HG03280 (cell line): Measurements from ENCODE around the gene BNC2.

Experiments used
- ATAC-seq: cut with Tn5 transposase; IDR thresholded peaks from one replicate; pipeline ENCODE4 v1.9.1; 2021; ENCODE audit warnings: mild to moderate bottlenecking, moderate library complexity; ENCODE audit not compliant: unreplicated experiment

Gene BNC2

GRCh38 chr9:16642421-16643109, 227.9 kb downstream of the BNC2 start:
- no peak for ATAC-seq

DNA sequence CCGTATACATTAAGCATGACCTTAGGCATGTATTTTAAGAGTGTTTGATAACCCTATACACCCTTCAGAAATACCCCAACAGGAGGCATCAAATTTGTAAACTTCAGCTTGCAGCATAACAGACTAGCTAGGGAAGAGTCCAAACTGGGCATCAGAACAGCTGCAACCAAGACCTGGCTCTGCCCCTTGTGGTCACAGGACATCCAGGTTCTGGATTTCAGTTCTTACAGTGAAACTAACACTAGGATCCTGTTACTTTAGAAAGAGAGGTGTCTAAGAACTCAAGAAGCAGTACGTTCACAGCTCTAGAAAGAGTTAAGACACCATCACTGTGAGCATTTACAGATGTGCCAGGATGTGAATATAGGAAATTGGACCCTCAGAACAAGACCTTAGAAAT, 229.8 kb downstream of the BNC2 start:
- ATAC-seq, result no peak

- no peak for ATAC-seq
These were observed 230.8 kb downstream of the BNC2 start for GRCh38 chr9:16639644-16640043.

DNA sequence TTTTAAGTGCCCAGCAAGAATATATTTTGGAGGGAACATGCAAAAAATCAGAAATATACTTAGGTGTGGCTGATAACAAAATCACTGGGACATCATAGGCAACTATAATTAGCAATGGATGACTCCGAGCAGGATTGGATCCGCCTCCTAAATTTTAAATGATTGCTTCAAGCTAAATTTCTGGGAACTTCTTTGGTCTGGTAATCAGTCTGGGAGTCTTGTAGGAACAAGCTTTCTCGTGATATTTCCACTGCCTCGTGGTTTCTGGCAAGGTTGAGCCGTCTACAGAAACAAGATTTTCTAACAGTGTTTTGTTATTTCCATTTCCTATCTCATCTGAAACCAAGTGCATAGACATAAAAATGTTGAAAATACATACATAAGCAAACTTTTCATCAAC, 232.6 kb downstream of the BNC2 start:
- ATAC-seq, result no peak

DNA sequence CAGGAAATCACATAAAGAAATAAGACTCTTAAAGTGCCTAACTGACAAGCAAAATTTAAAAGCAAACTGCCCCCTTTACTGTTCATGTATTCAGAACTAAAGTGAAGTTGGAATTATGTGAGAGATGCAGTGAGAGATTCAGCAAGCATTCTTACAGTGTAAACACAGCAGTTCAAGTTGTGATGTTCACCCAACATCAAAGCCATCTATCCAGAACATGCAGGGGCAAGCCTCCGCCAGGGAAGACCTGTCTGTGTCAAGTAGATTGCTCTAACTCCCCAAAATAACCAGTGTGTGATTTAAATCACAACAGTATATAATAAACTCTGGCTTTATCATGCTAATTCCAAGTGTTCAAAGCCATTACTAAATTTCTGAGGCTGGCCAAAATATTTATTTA, 233.3 kb downstream of the BNC2 start:
- ATAC-seq, result no peak

DNA sequence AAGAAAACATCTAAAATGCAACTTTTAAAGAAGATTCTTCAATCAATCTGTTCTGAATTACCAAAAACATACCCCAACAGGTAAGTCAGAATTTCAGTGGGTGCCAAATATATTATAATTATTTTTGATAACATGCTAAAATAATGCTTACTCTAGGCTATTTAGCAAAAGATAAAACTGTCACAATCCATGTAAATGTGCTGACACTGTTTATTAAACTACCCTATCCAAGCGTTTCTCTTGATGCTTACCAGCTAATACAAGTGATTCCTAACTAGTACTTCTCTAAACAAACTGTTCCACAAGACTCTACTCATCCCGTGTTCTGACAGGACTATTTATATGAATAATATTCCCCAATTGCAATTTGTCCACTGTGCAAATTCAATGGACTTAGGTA, 236.7 kb downstream of the BNC2 start:
- ATAC-seq, result no peak

- ATAC-seq, result no peak
These were observed 242.1 kb downstream of the BNC2 start for GRCh38 chr9:16628413-16628812.

- no peak for ATAC-seq
These were observed 242.5 kb downstream of the BNC2 start for GRCh38 chr9:16627967-16628366.

GRCh38 chr9:16627521-16627920, 242.9 kb downstream of the BNC2 start:
- no peak for ATAC-seq

DNA sequence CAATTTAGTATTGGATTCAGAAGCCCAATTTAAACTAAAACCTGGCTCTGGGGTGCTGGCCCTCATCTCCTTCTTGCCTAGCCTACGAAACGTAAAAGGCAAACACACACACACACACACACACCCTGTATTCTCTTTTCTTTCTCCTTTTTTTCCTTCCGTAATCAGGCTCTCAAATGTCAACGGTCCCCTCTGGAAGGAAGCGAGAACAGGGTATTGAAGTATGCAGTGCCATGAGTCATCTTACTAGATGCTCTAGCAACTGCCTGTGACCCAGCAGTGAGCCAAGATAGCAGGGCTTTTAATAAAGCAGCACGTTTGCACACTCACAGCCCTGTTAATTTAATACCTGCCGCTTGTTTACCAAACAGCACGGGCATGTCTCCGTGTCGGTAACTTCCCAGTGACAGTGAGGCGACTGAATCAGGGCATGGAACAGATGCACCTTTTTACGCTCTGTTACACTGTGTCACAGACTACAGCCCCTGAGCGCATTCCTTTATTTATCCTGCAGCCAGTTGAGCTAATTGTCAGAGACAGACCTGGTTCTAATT, 243.8 kb downstream of the BNC2 start:
- no peak for ATAC-seq

- ATAC-seq, result no peak
These were observed 244.7 kb downstream of the BNC2 start for GRCh38 chr9:16625811-16626210.

DNA sequence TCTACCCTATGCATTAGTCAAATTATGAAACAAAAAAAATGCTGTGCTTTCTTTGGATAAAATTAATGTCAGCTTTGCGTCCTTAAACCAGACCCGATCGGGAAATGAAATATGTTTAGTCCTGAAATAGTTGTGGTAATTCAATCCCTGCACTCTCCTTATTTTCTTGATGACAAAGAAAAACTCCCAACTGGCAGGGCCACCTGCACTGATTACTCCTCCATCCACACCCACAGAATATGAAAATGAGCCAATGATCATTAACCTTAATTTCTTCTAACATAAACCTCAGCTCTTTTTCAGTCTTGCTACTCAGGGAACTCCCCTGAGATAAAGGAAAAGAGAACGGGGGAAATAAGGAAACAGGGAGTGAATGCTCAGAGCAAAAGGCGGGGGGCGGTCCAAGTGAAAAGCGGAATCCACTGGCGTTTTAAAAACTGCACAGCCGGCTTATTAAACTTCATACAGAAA, 245.3 kb downstream of the BNC2 start:
- no peak for ATAC-seq

DNA sequence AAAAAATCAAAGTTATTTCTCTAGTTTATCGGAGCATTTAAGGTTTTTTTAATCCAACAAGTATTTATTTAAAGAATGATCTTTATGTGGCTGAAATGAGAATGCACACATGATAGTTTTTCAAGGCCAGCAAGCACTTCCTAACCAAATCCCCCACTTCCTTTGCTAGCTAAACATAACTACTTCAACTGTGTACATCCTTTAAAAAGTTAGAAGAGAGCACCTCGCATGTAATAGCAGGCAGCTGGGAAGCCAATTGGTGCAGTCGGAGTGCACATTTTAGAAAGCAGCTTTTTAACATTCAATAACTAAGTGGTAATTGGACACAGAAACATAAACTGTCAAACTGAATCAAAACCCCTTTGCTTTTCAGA, 245.7 kb downstream of the BNC2 start:
- no peak for ATAC-seq

GRCh38 chr9:16623989-16624743, 246.3 kb downstream of the BNC2 start:
- no peak for ATAC-seq

DNA sequence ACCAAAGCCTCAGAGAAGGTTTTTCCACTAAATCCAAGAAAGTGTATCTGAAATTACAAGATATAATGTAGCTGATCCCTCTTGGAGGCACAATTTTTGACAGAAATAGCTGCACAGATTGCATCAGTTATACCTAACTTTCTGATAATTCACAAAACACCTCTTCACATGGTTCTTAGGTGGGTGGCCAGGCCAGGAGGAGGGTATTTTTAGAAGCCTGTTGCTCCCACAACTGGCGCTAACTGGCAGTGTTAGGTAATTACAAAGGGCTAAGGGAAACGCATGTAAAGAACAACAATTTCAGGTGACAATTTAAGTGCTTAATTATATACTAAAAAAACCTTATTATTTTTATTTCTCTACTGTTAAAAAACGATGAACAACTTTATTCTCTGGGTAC, 247.9 kb downstream of the BNC2 start:
- no peak for ATAC-seq

- no peak for ATAC-seq
These were observed 250.5 kb downstream of the BNC2 start for GRCh38 chr9:16619914-16620520.

DNA sequence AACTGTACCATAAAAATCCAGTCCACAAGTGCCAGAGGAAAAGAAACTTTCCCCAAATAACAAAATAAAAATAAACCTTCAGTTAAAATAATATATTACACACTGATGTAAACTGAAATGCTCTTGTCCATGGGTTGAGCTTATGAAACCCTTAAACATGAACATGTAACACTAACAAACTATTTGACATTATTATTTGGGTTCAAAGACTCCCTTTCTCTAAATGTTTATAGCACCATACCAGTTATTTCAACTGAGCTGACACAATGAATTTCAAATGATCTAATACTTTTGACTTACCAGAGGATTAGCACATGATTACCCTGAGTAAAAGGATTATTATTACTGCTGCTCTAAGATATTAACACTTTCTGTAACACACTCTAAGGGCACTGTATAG, 251.1 kb downstream of the BNC2 start:
- ATAC-seq, result no peak

DNA sequence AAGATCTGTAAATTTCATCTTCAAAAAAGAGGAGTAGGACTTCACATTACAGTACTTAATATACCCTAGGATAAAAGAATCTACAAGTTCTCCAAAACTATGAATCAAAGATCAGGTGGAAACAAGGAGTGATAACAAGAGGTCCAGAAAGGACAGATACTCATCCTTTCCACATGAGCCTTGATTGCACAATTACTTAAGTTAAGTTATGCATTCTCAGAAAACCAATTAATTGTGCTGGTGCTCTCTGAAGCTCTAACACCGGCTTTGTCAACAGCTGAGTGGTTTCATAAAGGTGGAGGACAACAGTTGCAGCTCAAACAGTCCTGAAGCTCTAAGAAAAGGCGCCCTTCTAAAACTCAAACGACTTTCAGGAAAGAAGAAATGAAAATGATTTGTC, 251.9 kb downstream of the BNC2 start:
- ATAC-seq, result no peak

- ATAC-seq, result no peak
These were observed 253.8 kb downstream of the BNC2 start for GRCh38 chr9:16616686-16617085.

GRCh38 chr9:16615451-16615850, 255.0 kb downstream of the BNC2 start:
- ATAC-seq, result no peak

DNA sequence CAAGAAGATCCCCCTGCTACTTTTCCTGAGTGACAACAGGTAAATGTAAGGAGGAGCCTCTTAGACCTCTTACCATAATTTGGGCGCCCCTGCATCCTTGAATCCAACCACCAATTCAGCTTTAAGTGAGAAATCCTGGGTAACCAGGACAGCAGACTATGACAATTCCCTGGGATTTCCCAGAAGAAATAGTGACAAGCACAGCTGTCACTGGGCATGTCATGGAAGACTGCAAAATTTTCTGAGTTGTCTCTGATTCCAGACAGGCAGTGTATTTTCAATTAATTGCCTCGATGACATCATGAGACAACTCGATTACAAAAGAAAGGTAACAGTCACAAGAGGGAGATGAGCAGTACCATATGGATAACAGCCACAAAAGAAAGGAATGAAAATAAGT, 256.9 kb downstream of the BNC2 start:
- ATAC-seq, result no peak

- no peak for ATAC-seq
These were observed 257.4 kb downstream of the BNC2 start for GRCh38 chr9:16613051-16613450.
